Measurements from ENCODE around the gene INO80E. TPM values are rescaled to one million over a fixed set of nuclear protein-coding genes. Genes with fewer than 3 reads are reported as not detected.

Gene INO80E
- total RNA-seq, 1 experiment from 2014 or later: 89.8 TPM

GRCh38 chr16:29986931-29987330, 9.1 kb upstream of the INO80E start:
- no peaks in the 10 kb centered on the region for H3K79me2 ChIP-seq (ENCODE audit: insufficient read depth, low read length)
- H3K9me3 ChIP-seq (ENCODE audit: control insufficient read depth in 1 of 2, insufficient read depth in 1 of 2, low read depth in 1 of 2, low read length in 2 of 2): no peaks in the 10 kb centered on the region
- BruUV-seq (replicated peaks): no TSS peak
- DNase-seq (ENCODE audit: low read depth, low spot score): no peak
- no peak overlapping the region for H3K4me3 ChIP-seq (replicated peaks in 1 of 2; ENCODE audit: low read depth in 1 of 2, low read length in 2 of 2)
- ChIA-PET CTCF (no interaction called here), POLR2A (interaction anchor here (2.0 kb wide), 1 partner anchor 14 kb away, joined by 9 read pairs; the partner anchor contains the start of gene TAOK2), RAD21 (ENCODE audit: low non-redundant PET in 1 of 2, low total read pairs in 2 of 2, uncharacterized antibody in 2 of 2, unreplicated experiment in 2 of 2) (no interaction called here)
- H3K27me3 ChIP-seq (ENCODE audit: insufficient read depth, low read length): no peaks in the 10 kb centered on the region
- H3K9me2 ChIP-seq (ENCODE audit: insufficient read depth): no peaks in the 10 kb centered on the region
- H3K27ac ChIP-seq (ENCODE audit: low read depth, low read length): no peak overlapping the region
- H3K36me3 ChIP-seq (ENCODE audit: control insufficient read depth in 1 of 2, insufficient read depth in 2 of 2, low read length in 2 of 2): peaks cover 49 to 58% of the 10 kb centered on the region in 2 experiments
- no peak for ATAC-seq
- no peak for TF ChIP-seq EGR1 (IDR thresholded peaks at IDR 0.05; ENCODE audit: low read depth)
- TF ChIP-seq SP1 (IDR thresholded peaks at IDR 0.05; ENCODE audit: low read depth): no peak
- no peak for TF ChIP-seq RAD21 (IDR thresholded peaks at IDR 0.05; ENCODE audit: low read depth)
- TF ChIP-seq ZFX (IDR thresholded peaks at IDR 0.05): no peak
- no peak for TF ChIP-seq EZH2 (IDR thresholded peaks at IDR 0.05)
- no peak for TF ChIP-seq YY1 (IDR thresholded peaks at IDR 0.05; ENCODE audit: extremely low read depth, insufficient replicate concordance, low read depth, low read length)
- TF ChIP-seq REST (IDR thresholded peaks at IDR 0.05; ENCODE audit: low read depth): no peak
- TF ChIP-seq SIN3A (IDR thresholded peaks at IDR 0.05; ENCODE audit: low read depth): no peak
- no peak for TF ChIP-seq FOSL1 (IDR thresholded peaks at IDR 0.05; ENCODE audit: low read depth)
- TF ChIP-seq CTCF (IDR thresholded peaks at IDR 0.05 in 2 of 3, conservative IDR thresholded peaks at IDR 0.05 in 1 of 3; ENCODE audit: borderline replicate concordance in 1 of 3, insufficient read depth in 1 of 3, low read depth in 2 of 3, low read length in 2 of 3): no peak
- TF ChIP-seq, protein P1, sequence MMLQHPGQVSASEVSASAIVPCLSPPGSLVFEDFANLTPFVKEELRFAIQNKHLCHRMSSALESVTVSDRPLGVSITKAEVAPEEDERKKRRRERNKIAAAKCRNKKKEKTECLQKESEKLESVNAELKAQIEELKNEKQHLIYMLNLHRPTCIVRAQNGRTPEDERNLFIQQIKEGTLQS (IDR thresholded peaks at IDR 0.05): no peak
- H3K4me1 ChIP-seq (ENCODE audit: control insufficient read depth in 1 of 2, insufficient read depth in 2 of 2, low read length in 2 of 2): no peaks in the 10 kb centered on the region
- intact Hi-C loops (cut with micrococcal nuclease): no loop called here
- H3K9ac ChIP-seq (ENCODE audit: low read length): no peak overlapping the region
- H4K20me1 ChIP-seq (ENCODE audit: insufficient read depth): no peaks in the 10 kb centered on the region
- H3K4me2 ChIP-seq (ENCODE audit: low read length): no peak overlapping the region
- H2AFZ ChIP-seq (ENCODE audit: low read depth, low read length, poor library complexity, severe bottlenecking): no peak overlapping the region

All from HCT116 (cell line).